GM12878 (cell line): Measurements from ENCODE around the gene ADAMTS17. TPM values are rescaled to one million over a fixed set of nuclear protein-coding genes. Genes with fewer than 3 reads are reported as not detected.

ENCODE experiments used
- ATAC-seq: fragments of 200-7000 bp; cut with Tn5 transposase; 3 replicates; pipeline ENCODE4 v1.9.1; 2020; ENCODE audit warnings: mild to moderate bottlenecking, moderate library complexity
- BruUV-seq: library from RNA; stranded (reverse); fragments of 400-500 nt; replicated peaks from 2 replicates; lab custom pipeline; 2021; lab: Mats Ljungman, UMichigan
- CTCF ChIA-PET: fragments of 300-600 bp; sonication (Branson Sonifier 250); formaldehyde crosslinking; extraction: SDS; loops from one replicate; lab custom pipeline; 2021; ENCODE audit warnings: inconsistent platforms; lab: Yijun Ruan, JAX
- POLR2A ChIA-PET: fragments of 350-600 bp; formaldehyde crosslinking; extraction: SDS; loops from one replicate; lab custom pipeline; 2021; ENCODE audit warnings: inconsistent platforms; lab: Charles Lee
- RAD21 ChIA-PET: fragments of 300-600 bp; sonication (Branson Sonifier 250); formaldehyde crosslinking; loops from one replicate; lab custom pipeline; 2023; ENCODE audit warnings: antibody characterized with exemption; ENCODE audit not compliant: unreplicated experiment; lab: Charles Lee
- SMC1A ChIA-PET: fragments of 300-600 bp; sonication (Branson Sonifier 250); formaldehyde crosslinking; loops from one replicate; lab custom pipeline; 2023; ENCODE audit not compliant: unreplicated experiment, uncharacterized antibody; lab: Charles Lee
- DNase-seq: peaks from one replicate; pipeline ENCODE4 v3.0.0-alpha.2; 2011; ENCODE audit warnings: low read depth, low spot score
- FAIRE-seq: peaks from 3 replicates; lab custom pipeline; 2011; peaks lifted over from hg19 to GRCh38; lab: Jason Lieb, UNC
- H2AFZ ChIP-seq: 2 replicates; pipeline ENCODE4 v1.6.0; 2011; ENCODE audit warnings: low read depth, low read length, control low read depth; ENCODE audit not compliant: control insufficient read depth
- H3K27ac ChIP-seq: 2 replicates; pipeline ENCODE4 v1.5.1; 2011; ENCODE audit warnings: control low read depth; ENCODE audit not compliant: control insufficient read depth, insufficient read depth
- H3K27me3 ChIP-seq, 2 experiments: replicated peaks in 1 of 2; 2 replicates each; pipeline versions ENCODE4 v1.6.0 to v1.6.1; 2011; ENCODE audit warnings: low read length in 1 of 2; ENCODE audit not compliant: control insufficient read depth in 2 of 2, insufficient read depth in 2 of 2
- H3K36me3 ChIP-seq, 2 experiments: 2 replicates each; pipeline ENCODE4 v1.5.1; 2011; ENCODE audit warnings: low read length in 1 of 2; ENCODE audit not compliant: control insufficient read depth in 2 of 2, insufficient read depth in 2 of 2
- H3K4me1 ChIP-seq: 2 replicates; pipeline ENCODE4 v1.6.1; 2011; ENCODE audit warnings: mild to moderate bottlenecking, low read length, moderate library complexity, mixed read lengths; ENCODE audit not compliant: control insufficient read depth, insufficient read depth
- H3K4me2 ChIP-seq: 2 replicates; pipeline ENCODE4 v1.6.0; 2011; ENCODE audit warnings: control low read depth; ENCODE audit not compliant: control insufficient read depth, insufficient read depth
- H3K4me3 ChIP-seq: fragments of 200-600 bp; sonication (generic); 2 replicates; pipeline ENCODE4 v1.5.1; 2016
- H3K79me2 ChIP-seq: 2 replicates; pipeline ENCODE4 v1.6.0; 2011; ENCODE audit warnings: low read length; ENCODE audit not compliant: control insufficient read depth, insufficient read depth
- H3K9ac ChIP-seq: 2 replicates; pipeline ENCODE4 v1.8.0; 2011; ENCODE audit warnings: low read length, control low read depth, mixed read lengths; ENCODE audit not compliant: control insufficient read depth, insufficient read depth
- H3K9me3 ChIP-seq: replicated peaks from 3 replicates; pipeline ENCODE4 v1.5.1; 2011; ENCODE audit warnings: mild to moderate bottlenecking, low read length; ENCODE audit not compliant: control insufficient read depth, insufficient read depth
- H4K20me1 ChIP-seq: 2 replicates; pipeline ENCODE4 v1.6.0; 2011; ENCODE audit not compliant: control insufficient read depth, insufficient read depth
- CBX3 ChIP-seq: fragments of 200-600 bp; sonication (generic); IDR thresholded peaks from 2 replicates; pipeline ENCODE4 v1.6.1; 2016; ENCODE audit warnings: low read depth, borderline replicate concordance
- GATAD2B ChIP-seq: fragments of 450-650 bp; conservative IDR thresholded peaks from 2 replicates; pipeline ENCODE4 v1.6.1; 2017; ENCODE audit warnings: low read depth, mild to moderate bottlenecking, moderate library complexity
- KDM1A ChIP-seq: fragments of 200-600 bp; sonication (generic); IDR thresholded peaks from 2 replicates; pipeline ENCODE4 v1.6.1; 2016; ENCODE audit warnings: borderline replicate concordance
- MTA3 ChIP-seq: IDR thresholded peaks from 2 replicates; pipeline ENCODE4 v1.6.1; 2012; ENCODE audit warnings: low read length, inconsistent platforms, borderline replicate concordance
- NR2C1 ChIP-seq: fragments of 450-650 bp; IDR thresholded peaks from 2 replicates; pipeline ENCODE4 v1.6.1; 2017; ENCODE audit warnings: antibody characterized with exemption, mild to moderate bottlenecking, moderate library complexity
- RUNX3 ChIP-seq: IDR thresholded peaks from 2 replicates; pipeline ENCODE4 v1.6.1; 2012; ENCODE audit warnings: low read length, inconsistent platforms
- SIX5 ChIP-seq: IDR thresholded peaks from 2 replicates; pipeline ENCODE4 v1.6.1; 2011; ENCODE audit warnings: mild to moderate bottlenecking, low read depth, low read length, moderate library complexity; ENCODE audit not compliant: severe bottlenecking
- SMC3 ChIP-seq: IDR thresholded peaks from 2 replicates; pipeline ENCODE4 v1.6.1; 2011; ENCODE audit warnings: low read length, improper control_type of control experiment, borderline replicate concordance
- SPI1 ChIP-seq: IDR thresholded peaks from 2 replicates; pipeline ENCODE4 v1.6.1; 2011; ENCODE audit warnings: low read depth, mild to moderate bottlenecking, low read length, moderate library complexity, borderline replicate concordance; ENCODE audit not compliant: insufficient read depth
- WGBS: methylation state at CpG from one replicate; pipeline ENCODE4 v1.1.6; 2016; ENCODE audit warnings: low lambda C conversion rate; ENCODE audit not compliant: insufficient replicate concordance, insufficient coverage; ENCODE audit errors: missing lambda C conversion rate; 5-methylcytosine and 5-hydroxymethylcytosine counted together
- in situ Hi-C: fragments of 300-500 bp; cut with MboI; formaldehyde crosslinking; loops from 9 replicates; pipeline ENCODE4 v1.14.3; 2018; ENCODE audit warnings: mixed read lengths
- intact Hi-C: fragments of 100-400 bp; cut with micrococcal nuclease; formaldehyde crosslinking; loops from one replicate; pipeline ENCODE4 v1.14.2; 2022; ENCODE audit not compliant: unreplicated experiment
- polyA plus RNA-seq, 11 experiments: library from polyadenylated mRNA; depleted of rRNA in 4 of 11; unstranded in 6 of 11; stranded (reverse) in 5 of 11; fragments of >200 nt; fragmentation: Nextera tagmentation in 4 of 11; fragmentation: Illumina TruSeq in 1 of 11; extraction: Ambion mirVana in 4 of 11; extraction: Trizol in 1 of 11; gene quantifications; 1 replicate in 1 of 11; 2 replicates in 10 of 11; pipeline versions ENCODE4 v1.2.1 to v1.2.3, GENCODE V29; 2011 to 2016; ENCODE audit warnings: inconsistent platforms in 2 of 11, missing spikeins in 2 of 11, low read depth in 1 of 11
- total RNA-seq, 4 experiments: library from RNA; depleted of rRNA in 3 of 4; stranded (reverse); fragments of >200 nt in 3 of 4; fragmentation: Illumina TruSeq in 1 of 4; extraction: Trizol in 1 of 4; gene quantifications; 2 replicates each; pipeline versions ENCODE4 v1.2.1 to v1.2.3, GENCODE V29; 2013 to 2021
- TF ChIP-seq, protein P1 (sequence below): fragments of 450-650 bp; formaldehyde crosslinking; IDR thresholded peaks from 2 replicates; pipeline ENCODE4 v1.4.0; 2022; ENCODE audit warnings: mild to moderate bottlenecking, moderate library complexity
- TF ChIP-seq, protein P2 (sequence below): fragments of 450-650 bp; IDR thresholded peaks from 2 replicates; pipeline ENCODE4 v1.6.1; 2016; ENCODE audit warnings: mild to moderate bottlenecking, moderate library complexity, borderline replicate concordance

Gene ADAMTS17
- total and polyA plus RNA-seq, 10 of the 15 experiments (the other 5 are each of a cell fraction or from before 2014, with no cell fraction given): 0.04 to 0.50 (median 0.10) TPM; not detected in 4

DNA sequence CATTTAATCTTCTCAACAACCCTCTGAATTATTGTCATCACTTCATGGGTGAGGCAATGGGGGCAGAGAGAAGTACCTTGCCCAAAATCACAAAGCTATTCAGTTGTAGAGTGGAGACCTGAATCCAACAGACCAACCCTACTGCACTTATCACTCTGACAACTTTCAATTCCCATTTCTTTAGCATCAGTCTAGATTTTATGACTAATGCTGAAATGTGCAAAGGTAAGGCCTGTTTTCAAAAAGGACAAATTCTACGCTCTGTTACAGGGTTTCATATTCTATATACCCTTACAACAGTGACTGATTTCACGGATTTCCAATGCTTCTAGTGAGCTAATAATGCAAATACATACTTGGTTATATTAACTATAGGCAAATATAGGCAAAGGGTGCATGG is 286.0 kb downstream of the ADAMTS17 start:
- ChIA-PET RAD21 (no interaction called here), POLR2A (no interaction called here), SMC1A (interaction anchor here (0.6 kb wide), 1 partner anchor 973 kb away, joined by 3 read pairs; no protein-coding TSS in a partner anchor), CTCF (interaction anchor here (0.7 kb wide), 1 partner anchor 42 kb away, joined by 3 read pairs; no protein-coding TSS in a partner anchor)
- Histone ChIP-seq H3K9ac (no peak overlapping the region), H3K9me3 (no peaks in the 10 kb centered on the region), H3K27me3 (no peaks in the 10 kb centered on the region; a peak in 1 of 4 replicates), H3K4me2 (no peak overlapping the region), H2AFZ (no peak overlapping the region), H3K27ac (no peak overlapping the region), H3K4me3 (no peak overlapping the region), H3K79me2 (no peaks in the 10 kb centered on the region), H3K36me3 (no peaks in the 10 kb centered on the region), H4K20me1 (no peaks in the 10 kb centered on the region), H3K4me1 (no peaks in the 10 kb centered on the region)
- ATAC-seq (no peak), FAIRE-seq (no peak), DNase-seq (no peak)
- in situ Hi-C loops (no loop called here), intact Hi-C loops (no loop called here)
- TF ChIP-seq SPI1 (peak; percentile 23; the same call in 1 of the 2 replicates), MTA3 (no peak)
- TF ChIP-seq, protein P1, sequence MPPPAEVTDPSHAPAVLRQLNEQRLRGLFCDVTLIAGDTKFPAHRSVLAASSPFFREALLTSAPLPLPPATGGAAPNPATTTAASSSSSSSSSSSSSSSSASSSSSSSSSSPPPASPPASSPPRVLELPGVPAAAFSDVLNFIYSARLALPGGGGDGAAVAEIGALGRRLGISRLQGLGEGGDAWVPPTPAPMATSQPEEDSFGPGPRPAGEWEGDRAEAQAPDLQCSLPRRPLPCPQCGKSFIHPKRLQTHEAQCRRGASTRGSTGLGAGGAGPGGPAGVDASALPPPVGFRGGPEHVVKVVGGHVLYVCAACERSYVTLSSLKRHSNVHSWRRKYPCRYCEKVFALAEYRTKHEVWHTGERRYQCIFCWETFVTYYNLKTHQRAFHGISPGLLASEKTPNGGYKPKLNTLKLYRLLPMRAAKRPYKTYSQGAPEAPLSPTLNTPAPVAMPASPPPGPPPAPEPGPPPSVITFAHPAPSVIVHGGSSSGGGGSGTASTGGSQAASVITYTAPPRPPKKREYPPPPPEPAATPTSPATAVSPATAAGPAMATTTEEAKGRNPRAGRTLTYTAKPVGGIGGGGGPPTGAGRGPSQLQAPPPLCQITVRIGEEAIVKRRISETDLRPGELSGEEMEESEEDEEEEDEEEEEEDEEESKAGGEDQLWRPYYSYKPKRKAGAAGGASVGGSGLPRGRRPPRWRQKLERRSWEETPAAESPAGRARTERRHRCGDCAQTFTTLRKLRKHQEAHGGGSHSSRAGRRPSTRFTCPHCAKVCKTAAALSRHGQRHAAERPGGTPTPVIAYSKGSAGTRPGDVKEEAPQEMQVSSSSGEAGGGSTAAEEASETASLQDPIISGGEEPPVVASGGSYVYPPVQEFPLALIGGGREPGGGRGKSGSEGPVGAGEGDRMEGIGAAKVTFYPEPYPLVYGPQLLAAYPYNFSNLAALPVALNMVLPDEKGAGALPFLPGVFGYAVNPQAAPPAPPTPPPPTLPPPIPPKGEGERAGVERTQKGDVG (CRISPR knock-in tag): no peak
- 0% methylated on average over 2 of the region's 2 CpGs for WGBS
- no TSS peak for BruUV-seq

DNA sequence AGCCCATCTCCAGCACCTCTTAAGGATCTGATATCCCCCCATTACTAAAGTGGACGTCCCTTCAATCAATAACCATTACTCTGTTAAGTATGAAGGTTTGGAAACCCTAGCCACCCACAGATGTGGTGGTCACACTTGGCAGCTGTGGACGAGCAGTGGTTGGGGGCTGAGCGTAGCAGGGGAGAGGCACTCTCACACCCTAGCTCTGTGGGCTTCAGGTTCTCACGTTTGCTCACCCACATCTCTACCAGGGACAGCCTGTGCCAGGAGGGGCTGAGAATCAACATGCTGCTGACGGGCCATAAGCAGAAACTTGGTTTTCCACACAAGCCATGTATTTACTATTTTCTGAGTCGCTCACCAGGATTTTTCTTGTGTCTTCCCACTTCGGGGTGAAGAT is 287.2 kb downstream of the ADAMTS17 start:
- ChIA-PET SMC1A (no interaction called here), RAD21 (no interaction called here), CTCF (no interaction called here), POLR2A (no interaction called here)
- Histone ChIP-seq H3K36me3 (no peaks in the 10 kb centered on the region), H3K27me3 (no peaks in the 10 kb centered on the region; a peak in 1 of 4 replicates), H3K79me2 (no peaks in the 10 kb centered on the region), H3K4me1 (no peaks in the 10 kb centered on the region), H3K27ac (no peak overlapping the region), H2AFZ (no peak overlapping the region), H3K9ac (no peak overlapping the region), H3K4me2 (no peak overlapping the region), H3K4me3 (no peak overlapping the region), H4K20me1 (no peaks in the 10 kb centered on the region), H3K9me3 (no peaks in the 10 kb centered on the region)
- BruUV-seq: no TSS peak
- intact Hi-C loops (no loop called here), in situ Hi-C loops (no loop called here)
- no peak for DNase-seq
- 31% methylated on average over 7 of the region's 7 CpGs for WGBS
- no peak for ATAC-seq
- FAIRE-seq: no peak
- TF ChIP-seq, protein P2, sequence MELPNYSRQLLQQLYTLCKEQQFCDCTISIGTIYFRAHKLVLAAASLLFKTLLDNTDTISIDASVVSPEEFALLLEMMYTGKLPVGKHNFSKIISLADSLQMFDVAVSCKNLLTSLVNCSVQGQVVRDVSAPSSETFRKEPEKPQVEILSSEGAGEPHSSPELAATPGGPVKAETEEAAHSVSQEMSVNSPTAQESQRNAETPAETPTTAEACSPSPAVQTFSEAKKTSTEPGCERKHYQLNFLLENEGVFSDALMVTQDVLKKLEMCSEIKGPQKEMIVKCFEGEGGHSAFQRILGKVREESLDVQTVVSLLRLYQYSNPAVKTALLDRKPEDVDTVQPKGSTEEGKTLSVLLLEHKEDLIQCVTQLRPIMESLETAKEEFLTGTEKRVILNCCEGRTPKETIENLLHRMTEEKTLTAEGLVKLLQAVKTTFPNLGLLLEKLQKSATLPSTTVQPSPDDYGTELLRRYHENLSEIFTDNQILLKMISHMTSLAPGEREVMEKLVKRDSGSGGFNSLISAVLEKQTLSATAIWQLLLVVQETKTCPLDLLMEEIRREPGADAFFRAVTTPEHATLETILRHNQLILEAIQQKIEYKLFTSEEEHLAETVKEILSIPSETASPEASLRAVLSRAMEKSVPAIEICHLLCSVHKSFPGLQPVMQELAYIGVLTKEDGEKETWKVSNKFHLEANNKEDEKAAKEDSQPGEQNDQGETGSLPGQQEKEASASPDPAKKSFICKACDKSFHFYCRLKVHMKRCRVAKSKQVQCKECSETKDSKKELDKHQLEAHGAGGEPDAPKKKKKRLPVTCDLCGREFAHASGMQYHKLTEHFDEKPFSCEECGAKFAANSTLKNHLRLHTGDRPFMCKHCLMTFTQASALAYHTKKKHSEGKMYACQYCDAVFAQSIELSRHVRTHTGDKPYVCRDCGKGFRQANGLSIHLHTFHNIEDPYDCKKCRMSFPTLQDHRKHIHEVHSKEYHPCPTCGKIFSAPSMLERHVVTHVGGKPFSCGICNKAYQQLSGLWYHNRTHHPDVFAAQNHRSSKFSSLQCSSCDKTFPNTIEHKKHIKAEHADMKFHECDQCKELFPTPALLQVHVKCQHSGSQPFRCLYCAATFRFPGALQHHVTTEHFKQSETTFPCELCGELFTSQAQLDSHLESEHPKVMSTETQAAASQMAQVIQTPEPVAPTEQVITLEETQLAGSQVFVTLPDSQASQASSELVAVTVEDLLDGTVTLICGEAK: no peak
- TF ChIP-seq RUNX3: no peak
- TF ChIP-seq SIX5: no peak
- no peak for TF ChIP-seq NR2C1
- TF ChIP-seq GATAD2B: no peak
- no peak for TF ChIP-seq KDM1A
- TF ChIP-seq CBX3: no peak
- TF ChIP-seq SMC3: no peak
